VCaP (cell line): Measurements from ENCODE around the gene IL32.

Experiments used
- H3K27ac ChIP-seq: fragments of 450-650 bp; 2 replicates; pipeline ENCODE4 v1.5.1; 2017
- TF ChIP-seq, protein P1 (sequence below): fragments of 450-650 bp; conservative IDR thresholded peaks from 2 replicates; pipeline ENCODE4 v1.5.1; 2017; ENCODE audit warnings: mild to moderate bottlenecking, moderate library complexity

The IL32 gene

DNA sequence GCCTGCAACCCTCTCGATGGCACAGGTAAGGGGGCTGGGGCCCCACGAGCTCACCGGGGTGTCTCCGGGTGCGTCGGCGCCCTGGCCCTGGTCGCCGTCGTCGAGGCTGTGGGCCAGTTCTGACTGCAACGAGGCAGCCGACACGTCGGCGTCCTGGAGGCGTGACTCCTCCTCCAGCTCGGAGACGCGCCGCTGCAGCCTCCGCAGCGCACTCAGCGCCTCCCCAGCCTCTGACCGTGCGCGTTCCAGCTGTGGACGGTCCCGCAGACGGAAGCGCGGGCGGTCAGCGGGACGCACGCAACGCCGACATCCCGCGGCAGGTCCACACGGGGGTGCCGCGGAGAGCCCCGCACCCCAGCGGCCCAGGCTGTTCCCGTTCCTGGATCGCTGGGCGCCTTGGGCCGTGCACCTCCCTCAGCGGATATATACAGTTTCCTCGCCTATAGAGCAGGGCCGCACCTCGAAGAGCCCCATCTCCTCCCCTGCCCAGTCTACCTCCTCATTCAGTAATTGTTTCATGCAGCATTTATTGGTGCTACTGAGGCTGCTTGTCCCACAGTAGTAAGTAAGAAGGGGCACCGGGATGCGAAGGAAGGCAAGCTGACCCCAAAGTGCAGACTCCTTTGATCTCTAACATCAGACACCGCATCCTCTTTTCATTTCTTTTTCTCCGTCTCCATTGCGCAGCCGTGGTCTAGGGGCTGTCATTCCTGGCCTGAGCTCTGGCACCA is 35.8 kb upstream of the IL32 start:
- no peak overlapping the region for H3K27ac ChIP-seq
- TF ChIP-seq, protein P1, sequence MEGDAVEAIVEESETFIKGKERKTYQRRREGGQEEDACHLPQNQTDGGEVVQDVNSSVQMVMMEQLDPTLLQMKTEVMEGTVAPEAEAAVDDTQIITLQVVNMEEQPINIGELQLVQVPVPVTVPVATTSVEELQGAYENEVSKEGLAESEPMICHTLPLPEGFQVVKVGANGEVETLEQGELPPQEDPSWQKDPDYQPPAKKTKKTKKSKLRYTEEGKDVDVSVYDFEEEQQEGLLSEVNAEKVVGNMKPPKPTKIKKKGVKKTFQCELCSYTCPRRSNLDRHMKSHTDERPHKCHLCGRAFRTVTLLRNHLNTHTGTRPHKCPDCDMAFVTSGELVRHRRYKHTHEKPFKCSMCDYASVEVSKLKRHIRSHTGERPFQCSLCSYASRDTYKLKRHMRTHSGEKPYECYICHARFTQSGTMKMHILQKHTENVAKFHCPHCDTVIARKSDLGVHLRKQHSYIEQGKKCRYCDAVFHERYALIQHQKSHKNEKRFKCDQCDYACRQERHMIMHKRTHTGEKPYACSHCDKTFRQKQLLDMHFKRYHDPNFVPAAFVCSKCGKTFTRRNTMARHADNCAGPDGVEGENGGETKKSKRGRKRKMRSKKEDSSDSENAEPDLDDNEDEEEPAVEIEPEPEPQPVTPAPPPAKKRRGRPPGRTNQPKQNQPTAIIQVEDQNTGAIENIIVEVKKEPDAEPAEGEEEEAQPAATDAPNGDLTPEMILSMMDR: no peak

DNA sequence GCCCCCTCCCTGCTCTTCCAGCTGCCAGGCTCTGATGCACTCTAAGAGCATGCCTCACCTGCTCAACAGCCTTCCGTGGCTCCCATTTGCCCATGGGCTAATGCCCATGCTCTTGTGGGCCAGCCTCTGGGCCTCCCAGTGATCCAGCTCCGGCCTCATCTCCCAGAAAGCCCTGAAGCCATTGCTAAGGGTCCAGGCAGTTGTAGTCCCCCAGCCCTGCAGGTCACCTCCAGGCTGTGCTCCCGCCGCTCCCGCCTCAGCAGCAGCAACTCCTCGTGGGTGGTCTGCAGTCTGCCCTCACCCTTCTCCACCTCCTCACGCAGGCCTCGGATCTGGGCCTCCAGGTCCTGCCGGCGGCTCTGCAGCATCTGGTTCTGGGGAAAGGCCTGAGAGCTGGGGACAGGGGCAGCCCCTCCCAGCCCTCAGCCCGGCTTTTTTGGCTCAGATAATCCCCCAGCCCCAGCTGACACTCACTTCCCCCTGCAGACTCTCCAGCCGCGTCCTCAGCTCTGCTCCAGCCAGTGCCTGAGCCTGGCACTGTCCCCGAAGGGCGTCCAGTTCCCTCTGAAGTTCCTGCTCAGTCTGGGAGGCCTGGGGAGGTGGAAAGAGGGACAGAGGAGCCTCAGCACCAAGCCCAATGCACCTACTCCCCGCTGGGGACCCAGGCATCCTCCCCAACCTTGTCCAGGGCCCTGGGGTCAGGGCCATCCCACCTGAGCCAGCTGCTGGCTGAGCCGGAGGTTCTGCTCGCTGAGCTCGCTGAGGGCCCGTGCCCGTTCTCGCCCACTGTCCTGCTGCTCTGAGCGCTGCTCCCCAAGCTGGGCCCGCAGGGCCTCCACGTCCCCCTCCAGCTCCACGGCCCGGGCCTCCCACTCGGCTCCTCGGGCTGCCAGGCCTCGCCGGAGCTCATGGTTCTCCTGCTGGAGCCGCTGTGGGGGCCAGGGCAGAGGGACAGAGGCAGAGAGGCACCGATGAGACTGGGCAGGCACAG is 34.9 kb upstream of the IL32 start:
- H3K27ac ChIP-seq: no peak overlapping the region
- TF ChIP-seq, protein P1: no peak

DNA sequence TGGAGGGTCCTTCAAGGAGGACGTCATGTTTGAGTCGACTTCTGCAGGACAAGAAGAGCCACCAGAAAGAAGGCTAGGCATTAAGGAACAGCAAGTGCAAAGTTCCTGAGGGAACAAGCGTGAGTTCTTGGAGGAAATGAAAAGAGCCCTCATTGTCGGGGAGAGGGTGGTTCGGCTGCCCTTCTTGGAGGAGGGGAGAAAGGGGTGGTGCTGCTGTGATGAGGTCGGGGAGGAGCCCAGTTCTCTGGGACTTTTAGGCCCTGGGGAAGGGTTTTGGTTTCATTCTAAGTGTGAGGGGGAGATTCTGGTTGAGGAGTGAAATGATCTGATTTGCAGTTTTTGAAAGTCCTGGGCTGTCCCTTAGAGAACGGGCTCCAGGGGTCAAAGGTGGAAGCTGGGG is 32.8 kb upstream of the IL32 start:
- TF ChIP-seq, protein P1: no peak
- no peak overlapping the region for H3K27ac ChIP-seq

DNA sequence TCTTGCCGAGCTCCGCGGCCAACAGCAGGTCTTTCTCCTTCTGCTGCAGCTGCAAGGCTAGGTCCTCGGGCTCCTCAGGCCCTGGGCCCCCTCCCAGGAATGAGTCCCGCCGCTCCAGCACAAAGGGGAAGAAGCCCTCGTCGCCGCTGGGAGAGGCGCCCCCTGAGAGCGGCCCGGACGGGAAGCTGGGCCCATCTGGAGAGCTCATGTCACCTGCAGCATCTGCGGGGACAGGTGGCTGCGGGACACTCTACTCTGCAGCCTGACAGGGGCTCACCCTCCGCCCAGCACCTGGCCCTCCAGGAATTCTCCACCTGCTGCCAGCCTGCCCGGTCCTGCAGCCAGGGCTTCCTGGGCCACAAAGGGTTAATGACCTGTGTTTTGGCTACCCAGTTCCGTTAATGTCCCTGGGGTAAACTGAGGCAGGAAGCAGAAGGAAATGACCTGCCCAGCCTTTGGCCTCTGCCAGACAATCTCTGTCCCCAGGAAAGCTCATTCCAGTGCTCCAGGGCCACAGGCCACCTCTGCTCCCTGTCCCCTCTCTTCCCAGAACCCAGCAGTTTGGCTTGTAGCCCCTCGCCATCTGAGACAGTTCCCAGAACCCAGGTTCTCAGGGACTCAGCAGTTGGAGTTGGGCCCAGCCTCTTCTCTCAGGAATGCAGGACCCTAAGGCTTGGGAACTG is 30.0 kb upstream of the IL32 start:
- TF ChIP-seq, protein P1: no peak
- H3K27ac ChIP-seq: no peak overlapping the region

DNA sequence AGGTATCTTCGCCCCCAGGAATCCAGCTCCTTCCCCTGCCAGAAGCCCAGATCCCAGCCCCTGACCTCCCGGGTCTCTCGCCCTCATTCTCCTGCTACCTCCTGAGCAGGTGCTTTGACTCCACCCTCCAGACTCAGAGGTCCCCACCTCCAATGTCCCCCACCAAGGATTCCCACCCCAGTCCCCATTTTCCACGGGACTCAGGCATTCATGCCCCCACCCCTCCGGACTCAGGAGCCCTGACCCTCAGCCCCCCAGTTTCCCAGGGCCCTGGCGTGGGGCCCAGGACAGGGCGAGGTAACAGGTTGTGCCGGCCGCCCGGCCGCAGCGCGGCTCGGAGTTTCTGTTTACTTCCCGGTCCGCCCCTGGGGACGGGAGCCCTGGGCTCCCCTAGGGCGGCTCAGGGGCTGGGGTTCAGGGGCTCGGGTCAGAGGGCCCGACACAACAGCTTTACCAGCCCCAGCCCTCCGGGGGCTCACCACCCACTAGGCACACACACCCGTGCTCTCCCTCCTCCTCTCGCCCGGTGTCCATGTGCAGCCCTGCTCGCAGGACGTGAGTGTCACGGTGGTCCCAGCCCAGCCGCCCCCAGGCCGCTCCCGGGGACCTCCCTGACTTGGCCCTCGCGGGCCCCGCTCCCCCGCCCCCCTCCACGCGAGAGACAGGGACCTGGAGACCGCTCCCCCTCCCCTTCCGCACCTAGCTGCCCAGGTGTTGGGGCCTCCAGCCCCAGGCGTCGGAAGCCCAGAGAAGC is 29.3 kb upstream of the IL32 start:
- TF ChIP-seq, protein P1: no peak

DNA sequence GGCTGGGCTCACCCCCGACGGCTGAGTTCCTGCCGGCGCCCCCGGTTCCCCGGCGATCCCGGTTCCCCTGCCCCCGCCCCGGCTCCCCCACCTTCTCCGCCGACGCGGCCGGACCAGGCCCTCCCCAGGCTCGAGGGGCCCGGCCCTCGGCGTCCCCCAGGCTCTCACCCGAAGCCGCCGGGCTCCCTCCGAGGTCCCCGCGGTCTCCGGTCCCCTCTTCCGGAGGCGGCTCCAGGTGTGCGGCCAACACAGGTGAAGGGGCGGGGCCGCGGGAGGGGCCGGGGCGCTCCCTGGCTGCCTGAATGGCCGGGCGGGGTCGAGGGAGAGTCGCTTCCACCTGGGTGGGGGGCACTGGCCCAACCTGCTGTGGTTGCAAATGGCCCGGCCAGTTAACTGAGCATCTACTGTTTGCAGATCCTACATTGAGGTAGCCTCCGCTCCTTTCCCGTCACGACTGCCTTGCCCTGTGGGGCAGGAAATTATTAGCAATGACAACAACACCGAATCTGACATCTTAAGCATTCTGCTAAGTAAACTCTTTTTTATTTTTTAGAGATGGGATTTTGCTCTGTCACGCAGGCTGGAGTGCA is 28.6 kb upstream of the IL32 start, which contains the start of gene BICDL2:
TSS of gene BICDL2 (minus strand) at position 219 of the 590 bp plus-strand sequence. CDS start 1,448 bp downstream, outside the sequence.
- H3K27ac ChIP-seq: peak within 1 kb of the TSS; percentile 41; the same call in 1 of the 2 replicates
- TF ChIP-seq, protein P1: no peak

More for the DNA sequence above, 29.3 kb upstream of the IL32 start:
- H3K27ac ChIP-seq: peak overlapping the region; percentile 41; the same call in 1 of the 2 replicates
